Effector CD8-positive, alpha-beta T cell (primary cell): Measurements from ENCODE around the gene ADCY10.
"Not testable (repeated sequence)": the region's sequence is repeated elsewhere in the genome, so short reads cannot be mapped to it uniquely, and the experiment has no call there.

Experiments
- DNase-seq: peaks from one replicate; lab custom pipeline; 2025; lab: John Stamatoyannopoulos, UW
- total RNA-seq, 4 experiments: gene quantifications; one replicate each; lab custom pipeline; 2026; lab: John Stamatoyannopoulos, UW

ADCY10 gene, protein sequence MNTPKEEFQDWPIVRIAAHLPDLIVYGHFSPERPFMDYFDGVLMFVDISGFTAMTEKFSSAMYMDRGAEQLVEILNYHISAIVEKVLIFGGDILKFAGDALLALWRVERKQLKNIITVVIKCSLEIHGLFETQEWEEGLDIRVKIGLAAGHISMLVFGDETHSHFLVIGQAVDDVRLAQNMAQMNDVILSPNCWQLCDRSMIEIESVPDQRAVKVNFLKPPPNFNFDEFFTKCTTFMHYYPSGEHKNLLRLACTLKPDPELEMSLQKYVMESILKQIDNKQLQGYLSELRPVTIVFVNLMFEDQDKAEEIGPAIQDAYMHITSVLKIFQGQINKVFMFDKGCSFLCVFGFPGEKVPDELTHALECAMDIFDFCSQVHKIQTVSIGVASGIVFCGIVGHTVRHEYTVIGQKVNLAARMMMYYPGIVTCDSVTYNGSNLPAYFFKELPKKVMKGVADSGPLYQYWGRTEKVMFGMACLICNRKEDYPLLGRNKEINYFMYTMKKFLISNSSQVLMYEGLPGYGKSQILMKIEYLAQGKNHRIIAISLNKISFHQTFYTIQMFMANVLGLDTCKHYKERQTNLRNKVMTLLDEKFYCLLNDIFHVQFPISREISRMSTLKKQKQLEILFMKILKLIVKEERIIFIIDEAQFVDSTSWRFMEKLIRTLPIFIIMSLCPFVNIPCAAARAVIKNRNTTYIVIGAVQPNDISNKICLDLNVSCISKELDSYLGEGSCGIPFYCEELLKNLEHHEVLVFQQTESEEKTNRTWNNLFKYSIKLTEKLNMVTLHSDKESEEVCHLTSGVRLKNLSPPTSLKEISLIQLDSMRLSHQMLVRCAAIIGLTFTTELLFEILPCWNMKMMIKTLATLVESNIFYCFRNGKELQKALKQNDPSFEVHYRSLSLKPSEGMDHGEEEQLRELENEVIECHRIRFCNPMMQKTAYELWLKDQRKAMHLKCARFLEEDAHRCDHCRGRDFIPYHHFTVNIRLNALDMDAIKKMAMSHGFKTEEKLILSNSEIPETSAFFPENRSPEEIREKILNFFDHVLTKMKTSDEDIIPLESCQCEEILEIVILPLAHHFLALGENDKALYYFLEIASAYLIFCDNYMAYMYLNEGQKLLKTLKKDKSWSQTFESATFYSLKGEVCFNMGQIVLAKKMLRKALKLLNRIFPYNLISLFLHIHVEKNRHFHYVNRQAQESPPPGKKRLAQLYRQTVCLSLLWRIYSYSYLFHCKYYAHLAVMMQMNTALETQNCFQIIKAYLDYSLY (N-terminal part only)
- 0.18 to 1.1 (median 0.59) reads per million in 4 experiments for total RNA-seq

DNA sequence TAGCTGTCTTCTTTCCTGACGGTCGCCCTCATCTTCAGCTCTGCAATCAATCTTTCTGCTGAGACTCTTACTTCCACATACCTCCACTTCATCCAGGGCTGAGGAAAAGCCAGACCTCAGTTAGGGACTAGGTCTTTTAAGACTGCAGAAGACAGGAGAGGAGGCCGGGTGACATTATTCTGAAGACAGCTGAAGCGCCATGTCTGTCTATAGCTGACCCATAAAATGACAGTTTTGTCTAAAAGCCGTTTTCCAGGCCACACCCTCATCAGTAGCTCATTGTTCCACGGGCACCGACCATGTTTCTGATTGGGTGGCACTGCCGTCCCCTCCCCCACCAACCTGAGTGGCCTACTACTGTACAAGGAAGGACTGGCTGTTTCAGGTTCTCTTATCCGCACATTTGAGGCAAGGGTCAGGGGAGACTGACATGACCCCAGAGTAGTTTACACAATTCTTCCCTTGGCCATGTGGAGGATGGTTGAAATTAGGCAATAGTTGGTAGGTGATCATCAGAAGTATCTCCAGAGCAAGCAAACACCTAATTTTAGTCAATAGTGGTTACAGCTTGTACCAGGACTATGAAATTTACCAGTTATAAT lies at the start of gene ADCY10:
ADCY10 (minus strand) TSS at position 240 of the 602 bp plus-strand sequence. CDS start 8,994 bp downstream, outside the sequence.
- no peak for DNase-seq

DNA sequence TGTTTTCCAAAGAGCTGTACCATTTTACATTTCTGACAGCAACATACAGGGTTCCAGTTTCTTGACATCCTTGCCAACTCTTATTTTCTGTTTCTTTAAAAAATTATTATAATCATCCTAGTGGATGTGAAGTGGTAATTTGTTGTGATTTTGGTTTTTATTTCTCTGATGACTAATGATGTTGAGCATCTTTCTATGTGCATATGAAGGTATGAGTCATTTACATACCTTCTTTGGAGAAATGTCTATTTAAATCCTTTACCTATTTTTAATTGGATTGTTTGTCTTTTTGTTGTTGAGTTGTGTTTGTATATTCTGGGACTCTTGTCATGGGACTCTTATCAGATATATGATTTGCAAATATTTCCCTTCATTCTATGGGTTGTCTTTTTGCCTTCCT lies 43.8 kb upstream of the ADCY10 start:
- DNase-seq: no peak

DNA sequence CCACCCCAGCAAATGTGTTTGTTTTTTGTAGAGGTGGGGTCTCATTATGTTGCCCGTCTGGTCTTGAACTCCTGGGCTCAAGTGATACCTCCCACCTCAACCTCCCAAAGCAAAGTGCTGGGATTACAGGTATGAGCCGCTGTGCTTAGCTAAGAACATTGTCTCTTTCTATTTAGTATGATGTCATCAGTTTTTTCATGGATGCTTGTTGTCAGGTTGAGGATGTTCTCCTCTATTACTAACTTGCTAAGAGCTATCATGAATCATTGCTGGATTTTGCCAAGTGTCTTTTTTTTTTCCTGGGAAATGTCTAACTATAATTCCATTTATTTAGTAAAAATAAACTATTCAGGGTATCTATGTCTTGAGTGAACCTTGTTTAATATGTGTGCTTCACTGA lies 42.0 kb upstream of the ADCY10 start:
- DNase-seq: no peak

DNA sequence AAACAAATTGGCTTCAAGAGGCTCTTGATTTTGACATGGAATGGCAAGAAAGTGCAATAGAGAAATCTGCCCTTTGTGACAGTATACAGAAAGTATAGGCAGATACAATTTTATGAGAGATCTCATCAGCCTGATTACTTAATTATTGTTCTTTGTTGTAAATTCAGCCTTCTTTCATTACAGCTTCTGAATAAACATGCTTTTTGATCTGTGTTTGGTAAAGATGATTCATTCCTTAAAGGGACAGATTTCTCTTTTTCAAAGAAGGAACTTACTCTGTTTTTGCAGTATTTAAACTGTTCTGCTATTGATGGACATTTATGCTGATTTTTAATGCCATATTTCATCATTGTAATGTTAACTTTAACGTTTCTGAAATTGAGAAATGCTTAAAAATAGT lies 36.6 kb upstream of the ADCY10 start:
- DNase-seq: no peak

DNA sequence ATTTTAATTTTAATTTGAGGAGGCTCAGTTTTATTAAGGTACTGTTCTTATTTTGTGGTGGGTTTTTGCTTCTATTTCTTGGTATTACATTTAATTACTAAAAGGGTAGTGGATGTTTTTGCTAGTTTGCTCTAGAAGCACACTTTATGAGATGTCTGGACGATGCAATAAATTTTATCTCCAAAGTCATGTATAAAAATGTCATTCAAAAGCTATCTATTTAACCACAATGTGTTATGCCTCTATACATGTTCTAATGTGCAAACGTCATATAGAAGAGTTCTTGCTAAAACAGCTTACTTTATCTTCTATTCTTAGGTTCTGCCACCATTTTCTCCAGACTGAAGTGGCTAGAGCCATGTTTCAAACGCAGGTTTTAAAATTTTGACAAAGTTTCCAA lies 35.9 kb upstream of the ADCY10 start:
- no peak for DNase-seq

DNA sequence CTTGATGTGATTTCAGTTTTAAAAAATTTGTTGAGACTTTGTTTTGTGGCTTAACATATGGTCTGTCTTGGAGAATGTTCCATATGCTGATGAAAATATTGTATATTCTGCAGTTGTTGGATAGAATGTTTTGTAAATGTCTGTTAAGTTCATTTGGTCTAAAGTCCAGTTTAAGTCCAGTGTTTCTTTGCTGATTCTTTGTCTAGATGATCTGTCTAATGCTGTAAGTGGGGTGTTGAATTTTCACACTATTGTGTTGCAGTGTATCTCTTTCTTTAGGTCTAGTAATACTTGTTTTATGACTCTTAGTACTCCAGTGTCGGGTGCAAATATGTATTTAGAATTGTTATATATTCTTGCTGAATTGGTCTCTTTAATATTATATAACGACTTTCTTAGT lies 33.8 kb upstream of the ADCY10 start:
- no peak for DNase-seq

DNA sequence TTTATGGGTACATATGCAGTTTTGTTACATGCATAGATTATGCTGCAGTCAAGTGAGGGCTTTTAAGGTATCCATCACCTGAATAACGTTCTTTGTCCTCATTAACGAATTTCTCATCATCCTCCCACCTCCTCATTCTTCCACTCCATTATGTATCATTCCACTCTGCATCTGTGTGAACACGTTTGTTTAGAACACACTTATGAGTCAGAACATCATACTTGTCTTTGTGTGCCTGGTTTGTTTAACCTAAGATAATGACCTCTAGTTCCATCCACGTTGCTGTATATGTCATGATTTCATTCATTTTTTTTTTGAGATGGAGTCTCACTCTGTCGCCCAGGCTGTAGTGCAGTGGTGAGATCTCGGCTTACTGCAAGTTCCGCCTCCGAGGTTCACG lies 29.6 kb upstream of the ADCY10 start:
- DNase-seq: no peak

DNA sequence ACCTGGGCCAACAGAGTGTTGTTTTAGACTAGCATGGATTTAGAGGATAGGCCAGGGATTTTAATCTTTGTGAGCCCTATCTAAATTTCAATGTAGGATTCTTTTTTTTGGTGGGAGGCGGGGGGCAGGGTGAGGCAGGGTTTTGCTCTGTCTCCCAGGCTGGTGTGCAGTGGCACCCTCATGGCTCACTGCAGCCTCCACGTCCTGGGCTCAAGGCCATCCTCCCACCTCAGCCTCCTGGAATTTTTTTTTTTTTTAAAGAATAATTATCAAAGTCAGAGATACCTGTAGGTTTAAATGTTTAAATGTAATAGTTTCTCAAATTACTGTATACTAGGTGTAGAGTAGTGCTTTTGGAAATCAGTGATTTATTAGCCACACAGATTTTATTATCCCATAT lies 26.3 kb upstream of the ADCY10 start:
- no peak for DNase-seq

DNA sequence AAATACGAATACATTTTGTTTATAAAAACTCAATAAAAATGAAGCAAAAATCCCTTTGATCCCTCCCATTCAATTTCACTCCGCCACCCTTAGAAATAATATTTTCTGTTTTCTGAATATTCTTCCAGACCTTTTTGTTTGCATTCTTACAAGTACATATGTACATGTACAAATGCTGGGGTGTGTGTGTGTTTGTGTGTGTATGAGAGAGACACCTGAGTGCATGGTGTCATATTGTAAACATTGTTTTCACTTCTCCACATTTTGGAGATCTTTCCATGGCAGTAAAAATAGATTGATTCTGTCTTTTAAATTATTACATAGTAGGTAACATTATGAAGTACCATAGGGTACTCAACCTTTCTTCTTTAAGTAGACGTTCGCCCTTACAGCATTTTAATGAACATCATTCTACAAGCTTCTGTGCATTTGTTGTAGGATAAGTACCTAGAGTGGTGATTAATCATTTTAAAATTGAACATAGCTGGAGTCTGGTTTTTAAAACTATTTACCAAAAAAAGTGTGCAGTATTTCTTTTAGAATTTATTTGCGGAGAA lies 24.2 kb upstream of the ADCY10 start:
- DNase-seq: no peak

DNA sequence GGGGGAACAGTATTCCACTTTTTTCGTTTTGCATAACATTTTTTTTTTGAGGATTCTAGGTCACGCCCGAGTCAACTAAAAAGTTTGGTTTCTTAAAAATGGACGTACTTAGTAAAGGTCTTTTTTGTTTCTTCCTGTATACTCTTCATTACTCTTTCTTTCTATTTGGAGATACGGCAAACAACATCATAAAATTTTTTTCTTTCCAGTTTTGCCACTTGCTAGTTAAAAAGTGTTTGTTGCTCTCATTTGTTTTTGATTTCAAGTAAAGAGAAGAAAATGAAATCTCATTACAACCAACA lies 23.7 kb upstream of the ADCY10 start:
- DNase-seq: no peak

DNA sequence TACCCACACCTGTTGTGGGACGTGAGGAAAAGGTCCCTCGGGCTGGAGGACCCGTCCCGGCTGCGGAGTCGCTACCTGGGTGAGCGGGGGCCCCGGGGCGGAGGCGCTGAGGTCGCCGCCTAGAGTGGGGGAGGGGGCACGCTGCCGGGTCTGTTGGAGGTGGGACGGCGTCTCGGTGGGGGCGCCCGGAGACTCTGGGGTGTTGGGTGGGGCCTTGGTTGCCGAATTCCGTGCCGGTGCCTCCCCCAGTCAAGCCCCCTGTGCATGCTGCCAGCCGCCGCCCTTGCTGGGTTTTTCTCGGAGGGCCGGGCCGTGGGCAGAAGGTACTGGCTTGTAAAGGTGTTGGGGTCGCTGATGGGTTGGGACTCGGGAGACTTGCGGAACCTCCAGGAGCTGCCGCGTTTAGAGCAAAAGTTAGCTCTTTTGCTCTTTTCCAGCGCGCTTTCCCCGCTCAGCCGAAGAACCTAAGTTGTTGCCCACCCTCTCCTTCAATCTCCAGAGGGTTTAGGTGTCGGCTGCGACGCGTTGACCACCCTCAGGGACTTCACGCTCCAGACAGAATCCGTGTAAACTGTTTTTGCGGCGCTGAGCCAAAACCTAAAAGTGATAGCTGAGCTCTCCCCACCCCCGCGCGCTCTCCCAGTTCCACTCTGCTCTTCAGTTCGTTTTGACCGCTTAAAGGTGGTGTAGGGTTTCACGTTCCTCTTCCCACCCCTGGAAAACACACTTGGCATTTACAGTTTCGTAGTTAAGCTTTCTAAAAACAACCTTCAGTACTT lies 23.2 kb upstream of the ADCY10 start, which contains the start of gene MPC2:
MPC2 (minus strand) TSS at position 143 of the 779 bp plus-strand sequence. CDS start 1,231 bp downstream, outside the sequence.
- peak; percentile 66 for DNase-seq

DNA sequence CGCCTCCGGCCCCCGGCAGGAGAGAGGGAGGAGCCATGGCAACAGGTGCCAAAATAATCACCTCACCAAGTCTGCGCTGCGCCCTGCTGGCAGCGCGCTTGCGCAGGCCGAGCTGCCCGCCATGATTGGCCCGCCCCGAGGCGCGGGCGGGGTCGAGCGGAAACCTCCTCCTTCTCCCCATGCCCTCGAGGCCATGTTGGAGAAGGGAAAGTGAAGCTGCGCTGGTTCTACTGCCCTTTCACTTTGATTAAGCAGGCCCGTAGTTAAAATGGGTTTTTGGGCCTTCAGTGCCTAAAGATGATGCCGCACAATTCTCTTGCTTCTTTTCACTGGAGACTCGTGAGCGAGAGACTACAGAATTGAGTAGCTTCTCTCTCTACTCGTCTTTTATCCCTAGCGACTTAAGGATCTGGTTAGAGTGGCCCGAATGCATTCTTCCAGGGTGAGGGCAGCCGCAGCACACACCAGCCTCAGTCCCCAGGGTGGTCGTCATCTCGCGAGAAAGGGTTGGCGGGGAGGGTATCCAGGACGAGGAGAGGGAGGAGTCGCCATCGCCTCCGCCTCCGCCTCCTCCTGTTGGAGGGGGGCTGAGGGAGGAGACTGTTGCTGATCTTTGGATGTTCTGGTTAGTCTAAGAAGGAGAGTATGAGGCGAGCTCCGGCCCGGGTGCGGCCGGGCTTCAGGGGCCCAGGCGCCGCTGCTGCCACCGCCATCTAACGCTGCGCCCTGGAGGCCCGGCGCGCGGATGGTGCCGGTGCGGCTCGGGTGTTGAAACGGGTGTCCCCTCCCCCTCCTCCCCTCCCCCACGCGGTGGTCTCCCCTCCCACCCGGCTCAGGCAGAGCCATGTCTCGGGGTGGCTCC lies 22.4 kb upstream of the ADCY10 start, which contains the start of gene DCAF6:
DCAF6 (plus strand) TSS at position 616 of the 862 bp plus-strand sequence; CDS start at position 845, 229 bp downstream.
- peak; percentile 94 for DNase-seq

DNA sequence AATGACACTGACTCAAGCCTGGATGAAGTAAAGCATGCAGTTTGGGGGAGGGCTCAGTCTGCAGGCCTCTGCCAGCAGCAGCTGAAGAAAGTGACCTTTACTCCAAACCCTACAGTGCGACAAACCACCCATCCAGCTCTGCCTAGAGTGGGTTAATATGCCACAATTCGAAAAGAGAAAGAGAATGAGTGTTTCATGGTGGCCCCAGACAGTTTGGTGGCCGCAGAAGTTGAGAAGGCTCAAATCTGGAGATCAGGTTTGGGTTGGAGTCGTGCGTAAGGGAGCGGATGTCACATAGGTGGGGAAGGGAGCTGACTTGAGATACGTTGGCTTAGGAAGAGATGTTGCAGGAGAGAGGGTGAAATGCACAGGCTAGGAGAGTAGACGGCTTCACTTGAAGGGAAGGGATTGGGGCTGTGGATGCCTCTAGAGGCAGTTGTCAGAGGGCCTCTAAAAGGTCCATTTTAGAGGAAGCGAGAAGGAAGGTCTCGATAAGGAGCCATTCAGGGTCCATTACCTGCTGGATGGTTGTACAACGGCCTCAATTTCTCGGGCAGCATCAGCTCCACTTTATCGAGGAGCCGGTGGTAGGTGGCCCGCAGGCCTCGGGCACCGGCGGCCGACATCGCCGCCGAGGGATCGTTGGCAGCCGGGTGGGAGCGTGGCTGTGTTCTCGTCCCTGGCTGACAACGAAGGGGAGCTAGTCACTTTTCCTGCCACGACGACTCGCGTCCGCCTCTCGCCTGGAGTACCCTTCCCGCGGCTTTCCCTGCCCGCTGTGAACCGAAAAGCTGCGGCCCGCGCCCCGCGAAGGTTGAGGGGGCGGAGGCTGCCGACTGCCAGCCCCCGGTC lies 21.5 kb upstream of the ADCY10 start:
- no peak for DNase-seq

DNA sequence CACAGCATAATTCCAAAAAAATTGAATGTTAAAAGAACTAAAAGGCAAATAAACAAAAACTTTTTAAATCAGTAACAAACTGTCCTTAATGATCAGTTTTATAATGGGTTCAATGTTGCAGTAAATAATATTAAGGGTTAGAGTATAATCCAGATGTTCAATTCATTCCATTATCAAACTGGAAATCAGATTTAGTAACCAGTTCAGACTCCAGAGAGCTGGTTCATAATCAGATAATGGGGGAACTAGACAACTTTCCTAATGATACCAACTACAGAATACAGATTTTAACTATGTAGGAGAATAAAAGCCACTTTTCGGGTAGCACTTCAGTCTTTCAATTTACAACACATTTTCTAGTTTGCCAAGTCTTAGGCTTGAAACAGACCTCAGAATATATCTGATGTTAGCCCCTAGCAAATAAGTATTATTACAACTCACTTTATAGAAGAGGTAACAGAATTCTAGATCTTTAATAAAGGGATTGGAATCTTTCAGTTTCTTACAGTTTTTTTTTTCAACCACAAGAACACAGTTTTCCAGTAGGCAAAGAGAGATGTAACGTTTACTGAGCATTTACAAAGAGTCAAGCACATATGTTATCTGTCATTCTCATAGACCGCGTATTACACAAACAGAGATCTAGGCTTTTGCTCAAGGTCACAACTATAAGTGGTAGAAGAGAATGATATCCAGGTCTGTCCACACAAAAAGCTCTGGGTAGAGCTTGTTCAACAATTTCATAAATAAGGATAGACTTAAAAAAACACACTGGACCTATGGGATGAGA lies 20.7 kb upstream of the ADCY10 start:
- DNase-seq: no peak

DNA sequence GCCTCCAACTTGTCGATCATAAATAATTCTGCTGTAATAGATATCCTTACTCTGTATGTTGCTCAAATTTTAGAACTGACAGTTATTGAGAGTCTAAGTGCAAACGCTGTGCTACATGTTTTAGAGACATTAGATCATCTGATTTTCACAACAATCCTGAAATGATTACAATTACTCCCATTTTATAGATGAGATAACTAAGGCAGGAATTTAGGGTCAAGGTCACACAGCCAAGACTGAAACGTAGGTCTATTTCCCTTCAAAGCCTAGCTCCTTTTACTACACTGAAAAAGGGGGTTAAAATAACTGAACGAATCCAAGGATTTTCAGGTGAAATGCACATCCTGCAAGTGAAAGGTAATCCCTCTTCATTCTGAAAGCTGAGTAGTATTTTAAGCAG lies 19.9 kb upstream of the ADCY10 start:
- DNase-seq: no peak

DNA sequence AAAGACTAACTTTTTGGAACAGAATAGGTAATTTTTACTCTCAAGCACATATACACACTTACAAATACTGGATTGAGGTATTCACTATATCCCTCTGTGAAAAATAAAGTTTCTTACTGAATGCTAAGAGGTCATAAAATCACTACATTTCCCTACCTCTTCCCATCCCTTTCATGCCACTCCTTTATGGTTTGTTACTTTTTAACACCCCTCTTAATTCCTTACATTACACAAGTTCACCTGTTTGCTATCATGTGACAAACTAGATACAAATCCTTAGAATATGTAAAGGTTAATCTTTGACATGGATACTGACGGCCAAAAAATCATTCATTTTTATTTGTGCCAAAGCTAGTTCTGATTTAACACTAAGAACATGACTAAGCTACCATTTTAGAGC lies 15.8 kb upstream of the ADCY10 start:
- DNase-seq: no peak

DNA sequence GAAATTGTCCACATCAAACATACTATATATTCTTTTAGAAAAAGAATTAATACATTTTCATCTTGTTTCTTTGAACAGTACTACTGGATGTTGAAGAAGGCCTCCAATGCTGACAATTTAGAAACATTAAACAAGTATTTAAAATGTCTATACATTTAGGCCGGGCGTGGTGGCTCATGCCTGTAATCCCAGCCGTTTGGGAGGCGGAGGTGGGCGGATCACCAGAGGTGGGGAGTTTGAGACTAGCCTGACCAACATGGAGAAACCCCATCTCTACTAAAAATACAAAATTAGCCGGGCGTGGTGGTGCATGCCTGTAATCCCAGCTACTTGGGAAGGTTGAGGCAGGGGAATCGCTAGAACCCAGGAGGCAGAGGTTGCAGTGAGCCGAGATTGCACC lies 15.0 kb upstream of the ADCY10 start:
- not testable (repeated sequence) for DNase-seq

DNA sequence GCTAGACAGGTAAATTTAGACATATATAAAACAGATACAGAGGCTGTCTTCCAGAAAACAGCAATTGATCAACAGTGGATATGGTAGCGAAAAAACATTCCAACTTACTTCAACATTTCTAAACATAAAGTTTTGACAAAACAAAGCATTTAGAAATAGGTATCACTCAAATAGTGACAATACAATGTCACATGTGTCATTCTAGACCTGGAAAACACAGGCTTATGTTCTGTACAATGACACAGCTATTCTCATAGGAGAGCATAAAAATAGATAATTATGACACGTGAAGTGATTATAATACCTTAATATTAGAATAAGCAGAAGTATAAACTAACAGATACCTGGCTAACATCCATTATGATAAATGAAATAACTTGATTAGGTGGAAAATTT lies 14.5 kb upstream of the ADCY10 start:
- no peak for DNase-seq
